AG04449 (cell line): ENCODE results near the gene RPS6KL1.

ENCODE experiments used
- CTCF ChIA-PET: fragments of 350-600 bp; formaldehyde crosslinking; extraction: SDS; loops from one replicate; lab custom pipeline; 2021; ENCODE audit warnings: antibody characterized with exemption; lab: Yijun Ruan, JAX
- POLR2A ChIA-PET: fragments of 400-600, 350-600 bp; formaldehyde crosslinking; extraction: SDS; loops from one replicate; lab custom pipeline; 2020; ENCODE audit warnings: antibody characterized with exemption, inconsistent platforms; lab: Yijun Ruan, JAX
- DNase-seq: peaks from one replicate; pipeline ENCODE4 v3.0.0-alpha.2; 2010; ENCODE audit warnings: low read depth, low spot score
- H3K4me3 ChIP-seq: 2 replicates; pipeline ENCODE4 v1.5.1; 2011; ENCODE audit warnings: low read depth, mild to moderate bottlenecking, control low read depth, low read length
- CTCF ChIP-seq: IDR thresholded peaks from one replicate; pipeline ENCODE4 v1.5.1; 2011; ENCODE audit warnings: mild to moderate bottlenecking, moderate library complexity, low read length, control low read depth, inconsistent platforms; ENCODE audit not compliant: insufficient read depth; ENCODE audit errors: missing control alignments

RPS6KL1 gene

GRCh38 chr14:74963178-74963704 lies 40.2 kb upstream of the RPS6KL1 start:
- CTCF ChIA-PET: interaction anchor here (0.8 to 6.2 kb wide), 4 partner anchors 16 to 102 kb away, joined by 4 to 52 read pairs (median 14); no protein-coding TSS in a partner anchor

GRCh38 chr14:74962493-74962892 lies 39.4 kb upstream of the RPS6KL1 start:
- no peak for DNase-seq
- POLR2A ChIA-PET: no interaction called here
- H3K4me3 ChIP-seq: no peak overlapping the region
- TF ChIP-seq CTCF: no peak
- CTCF ChIA-PET: interaction anchor here (1.0 to 6.2 kb wide), 3 partner anchors 16 to 57 kb away, joined by 3 to 52 read pairs (median 8); no protein-coding TSS in a partner anchor

More at GRCh38 chr14:74963178-74963704, 40.2 kb upstream of the RPS6KL1 start:
- POLR2A ChIA-PET: no interaction called here
- no peak overlapping the region for H3K4me3 ChIP-seq
- DNase-seq: no peak
- no peak for TF ChIP-seq CTCF

- no peak for TF ChIP-seq CTCF
- ChIA-PET POLR2A (no interaction called here), CTCF (interaction anchor here (1.0 to 6.2 kb wide), 5 partner anchors 12 to 57 kb away, joined by 3 to 52 read pairs (median 5); no protein-coding TSS in a partner anchor)
- H3K4me3 ChIP-seq: no peak overlapping the region
- no peak for DNase-seq
Measured at GRCh38 chr14:74962046-74962445, 39.0 kb upstream of the RPS6KL1 start.

GRCh38 chr14:74961238-74961911 lies 38.3 kb upstream of the RPS6KL1 start:
- TF ChIP-seq CTCF: no peak
- no peak for DNase-seq
- ChIA-PET CTCF (interaction anchor here (1.0 to 6.2 kb wide), 4 partner anchors 12 to 21 kb away, joined by 3 to 52 read pairs (median 4); no protein-coding TSS in a partner anchor), POLR2A (no interaction called here)
- H3K4me3 ChIP-seq: no peak overlapping the region

- POLR2A ChIA-PET: no interaction called here
- no peak for DNase-seq
- H3K4me3 ChIP-seq: no peak overlapping the region
- CTCF ChIA-PET: interaction anchor here (1.7 to 6.2 kb wide), 2 partner anchors 11 to 14 kb away, joined by 5 to 52 read pairs; no protein-coding TSS in a partner anchor
- no peak for TF ChIP-seq CTCF
Measured at GRCh38 chr14:74960736-74961135, 37.7 kb upstream of the RPS6KL1 start.

- POLR2A ChIA-PET: no interaction called here
- CTCF ChIA-PET: interaction anchor here (0.7 to 6.2 kb wide), 2 partner anchors 13 to 103 kb away, joined by 3 to 52 read pairs; no protein-coding TSS in a partner anchor
- DNase-seq: no peak
- TF ChIP-seq CTCF: no peak
- no peak overlapping the region for H3K4me3 ChIP-seq
Measured at GRCh38 chr14:74959596-74960180, 36.6 kb upstream of the RPS6KL1 start.
